HepG2 (cell line): ENCODE data around the gene NEK11. TPM values are rescaled to one million over a fixed set of nuclear protein-coding genes. Genes with fewer than 3 reads are reported as not detected.

Source experiments
- ATAC-seq: fragments of 200-7000 bp; cut with Tn5 transposase; 3 replicates; pipeline ENCODE4 v1.9.1; 2020; ENCODE audit warnings: mild to moderate bottlenecking, moderate library complexity
- BruUV-seq: library from RNA; stranded (reverse); fragments of 400-500 nt; replicated peaks from 2 replicates; lab custom pipeline; 2021; lab: Mats Ljungman, UMichigan
- CTCF ChIA-PET: fragments of 300-600 bp; formaldehyde crosslinking; extraction: SDS; loops from one replicate; lab custom pipeline; 2021; ENCODE audit warnings: low total read pairs, inconsistent platforms, low intra/inter-chr PET ratio; lab: Yijun Ruan, JAX
- POLR2A ChIA-PET: fragments of 350-600 bp; sonication (Branson Sonifier 250); formaldehyde crosslinking; loops from one replicate; lab custom pipeline; 2020; ENCODE audit warnings: antibody characterized with exemption, inconsistent platforms; lab: Yijun Ruan, JAX
- DNase-seq: peaks from one replicate; pipeline ENCODE4 v3.0.0-alpha.2; 2015; ENCODE audit warnings: low spot score
- FAIRE-seq: peaks from 3 replicates; lab custom pipeline; 2011; peaks lifted over from hg19 to GRCh38; lab: Jason Lieb, UNC
- H2AFZ ChIP-seq: one replicate; pipeline ENCODE4 v1.6.1; 2011; ENCODE audit warnings: low read length, inconsistent platforms
- H3K27ac ChIP-seq: fragments of 300-600 bp; 3 replicates; pipeline ENCODE4 v1.8.0; 2011; ENCODE audit warnings: mixed run types, mild to moderate bottlenecking, mixed read lengths, low read length, inconsistent platforms; ENCODE audit not compliant: insufficient read depth; ENCODE audit errors: extremely low read length
- H3K27me3 ChIP-seq, 2 experiments: fragments of 200-600 bp in 1 of 2; 2 replicates in 1 of 2; 3 replicates in 1 of 2; pipeline versions ENCODE4 v1.6.0 to v1.8.0; 2011; ENCODE audit warnings: low read length in 2 of 2, mild to moderate bottlenecking in 2 of 2, moderate library complexity in 2 of 2, inconsistent platforms in 1 of 2; ENCODE audit not compliant: insufficient read depth in 2 of 2, control insufficient read depth in 1 of 2
- H3K36me3 ChIP-seq, 2 experiments: fragments of 200-600 bp in 1 of 2; replicated peaks in 1 of 2; 2 replicates in 1 of 2; 3 replicates in 1 of 2; pipeline versions ENCODE4 v1.5.1 to v1.8.0; 2011; ENCODE audit warnings: low read length in 2 of 2, inconsistent platforms in 1 of 2; ENCODE audit not compliant: insufficient read depth in 2 of 2, control insufficient read depth in 1 of 2
- H3K4me1 ChIP-seq: 2 replicates; pipeline ENCODE4 v1.5.1; 2012; ENCODE audit warnings: low read length, inconsistent platforms; ENCODE audit not compliant: insufficient read depth
- H3K4me2 ChIP-seq: 2 replicates; pipeline ENCODE4 v1.6.0; 2011; ENCODE audit warnings: low read depth, low read length, inconsistent platforms
- H3K4me3 ChIP-seq, 3 experiments: fragments of 200-600 bp in 1 of 3; sonication (generic), shearing (Covaris generic) in 1 of 3; replicated peaks in 1 of 3; 2 replicates each; pipeline ENCODE4 v1.5.1; 2011 to 2016; ENCODE audit warnings: low read length in 3 of 3, inconsistent platforms in 2 of 3, low read depth in 2 of 3, mild to moderate bottlenecking in 2 of 3, control low read depth in 1 of 3, mixed read lengths in 1 of 3; ENCODE audit not compliant: insufficient read depth in 1 of 3
- H3K79me2 ChIP-seq: one replicate; pipeline ENCODE4 v1.6.1; 2011; ENCODE audit warnings: low read length, inconsistent platforms; ENCODE audit not compliant: insufficient read depth
- H3K9ac ChIP-seq: 2 replicates; pipeline ENCODE4 v1.6.0; 2011; ENCODE audit warnings: mild to moderate bottlenecking, low read depth, low read length, inconsistent platforms; ENCODE audit not compliant: insufficient read depth
- H3K9me3 ChIP-seq: 2 replicates; pipeline ENCODE4 v1.5.1; 2012; ENCODE audit warnings: mild to moderate bottlenecking, low read length
- H4K20me1 ChIP-seq: 2 replicates; pipeline ENCODE4 v1.6.0; 2011; ENCODE audit warnings: inconsistent platforms, mild to moderate bottlenecking, low read length, moderate library complexity; ENCODE audit not compliant: insufficient read depth
- MYPOP ChIP-seq: sonication (generic); formaldehyde crosslinking; IDR thresholded peaks from 2 replicates; pipeline ENCODE4 v1.8.1; 2023; ENCODE audit warnings: mild to moderate bottlenecking, moderate library complexity, missing genetic modification reagents
- ZBTB20 ChIP-seq: sonication (generic); formaldehyde crosslinking; IDR thresholded peaks from 2 replicates; pipeline ENCODE4 v1.8.1; 2023; ENCODE audit warnings: missing genetic modification reagents, low read depth, mild to moderate bottlenecking, borderline replicate concordance
- ZBTB40 ChIP-seq, 2 experiments: fragments of 450-650 bp in 1 of 2; sonication (generic) in 1 of 2; formaldehyde crosslinking in 1 of 2; IDR thresholded peaks; 2 replicates each; pipeline versions ENCODE4 v1.6.1 to v1.8.0; 2016 to 2022; ENCODE audit warnings: antibody characterized with exemption in 1 of 2, mild to moderate bottlenecking in 1 of 2, missing genetic modification reagents in 1 of 2
- ZMAT3 ChIP-seq: sonication (generic); formaldehyde crosslinking; conservative IDR thresholded peaks from 2 replicates; pipeline ENCODE4 v1.7.0; 2021; ENCODE audit warnings: missing genetic modification reagents
- ZNF646 ChIP-seq: sonication (generic); formaldehyde crosslinking; IDR thresholded peaks from 2 replicates; pipeline ENCODE4 v1.9.0; 2021; ENCODE audit warnings: mild to moderate bottlenecking, missing genetic modification reagents
- WGBS: methylation state at CpG from one replicate; pipeline ENCODE4 v1.1.6; 2017; ENCODE audit warnings: low lambda C conversion rate; 5-methylcytosine and 5-hydroxymethylcytosine counted together
- in situ Hi-C: cut with HindIII; loops from 2 replicates; pipeline ENCODE4 v1.10.0; 2017; ENCODE audit warnings: low pct_unique_long_range_greater_than_20kb; ENCODE audit not compliant: extremely low pct_ligation_motif_present
- intact Hi-C: fragments of 100-400 bp; cut with micrococcal nuclease; formaldehyde crosslinking; loops from one replicate; pipeline ENCODE4 v1.10.0; 2022; ENCODE audit not compliant: unreplicated experiment
- polyA plus RNA-seq, 8 experiments: library from polyadenylated mRNA; depleted of rRNA in 3 of 8; stranded (reverse) in 7 of 8; unstranded in 1 of 8; fragments of >200 nt; fragmentation: Illumina TruSeq in 4 of 8; extraction: Trizol in 4 of 8; gene quantifications; 2 replicates each; pipeline versions ENCODE4 v1.2.1 to v1.2.3, GENCODE V29; 2011 to 2016; ENCODE audit warnings: low read depth in 4 of 8, missing spikeins in 1 of 8, mixed read lengths in 1 of 8; ENCODE audit not compliant: insufficient read depth in 1 of 8
- total RNA-seq, 5 experiments: library from RNA; depleted of rRNA; stranded (reverse); fragments of >200 nt; fragmentation: Illumina TruSeq; extraction: Trizol; gene quantifications; 2 replicates each; pipeline ENCODE4 v1.2.3, GENCODE V29; 2016; ENCODE audit warnings: low read depth in 1 of 5

The NEK11 gene
- total and polyA plus RNA-seq, 2 of the 13 experiments (the other 11 are each of a cell fraction or from before 2014, with no cell fraction given), result 0.95 to 2.2 TPM

- TF ChIP-seq ZNF646 (CRISPR knock-in tag) (no peak), ZMAT3 (no peak), MYPOP (CRISPR knock-in tag) (no peak)
- TF ChIP-seq, all 625 proteins: peak for 0
Observed at GRCh38 chr3:131143802-131144201, 117.1 kb downstream of the NEK11 start (continued).

- DNase-seq (no peak), FAIRE-seq (no peak), ATAC-seq (no peak)
- H4K20me1 ChIP-seq, result no peaks in the 10 kb centered on the region
- no peaks in the 10 kb centered on the region for H3K79me2 ChIP-seq
- H3K27ac ChIP-seq, result no peak overlapping the region
- intact Hi-C loops (no loop called here), in situ Hi-C loops (no loop called here)
- H2AFZ ChIP-seq, result no peak overlapping the region
- no peak overlapping the region for H3K4me2 ChIP-seq
- H3K9me3 ChIP-seq, result no peaks in the 10 kb centered on the region
- H3K4me1 ChIP-seq, result no peaks in the 10 kb centered on the region
- no peaks in the 10 kb centered on the region for H3K36me3 ChIP-seq
- ChIA-PET POLR2A (no interaction called here), CTCF (no interaction called here)
- no peak overlapping the region for H3K9ac ChIP-seq
- no peaks in the 10 kb centered on the region for H3K27me3 ChIP-seq
- no TSS peak for BruUV-seq
- 2% methylated on average over 3 of the region's 3 CpGs for WGBS
- no peak overlapping the region for H3K4me3 ChIP-seq
- TF ChIP-seq ZBTB40 (IDR thresholded peaks at IDR 0.05), result no peak
- no peak for TF ChIP-seq ZBTB40 (CRISPR knock-in tag; IDR thresholded peaks at IDR 0.05)
- no peak for TF ChIP-seq ZBTB20 (CRISPR knock-in tag)
Observed at GRCh38 chr3:131147534-131147933, 120.9 kb downstream of the NEK11 start.
